Caco-2 (cell line): ENCODE measurements around the gene ATXN7. TPM values are rescaled to one million over a fixed set of nuclear protein-coding genes. Genes with fewer than 3 reads are reported as not detected.
A peak's percentile ranks its signal among the peaks of the same experiment; 100 is the strongest.

Source experiments
- BruUV-seq: library from RNA; stranded (reverse); fragments of 400-500 nt; replicated peaks from 2 replicates; lab custom pipeline; 2021; lab: Mats Ljungman, UMichigan
- CTCF ChIA-PET: fragments of 300-600 bp; sonication (Branson Sonifier 250); formaldehyde crosslinking; loops from one replicate; lab custom pipeline; 2022; ENCODE audit warnings: antibody characterized with exemption; lab: Charles Lee
- POLR2A ChIA-PET: fragments of 300-600 bp; sonication (Branson Sonifier 250); formaldehyde crosslinking; loops from one replicate; lab custom pipeline; 2022; ENCODE audit warnings: antibody characterized with exemption; lab: Charles Lee
- DNase-seq, 2 experiments: peaks; one replicate each; pipeline versions ENCODE4 v3.0.0 to v3.0.0-alpha.2; 2020 to 2022
- H3K27me3 ChIP-seq: replicated peaks from 2 replicates; pipeline ENCODE4 v1.6.0; 2011; ENCODE audit warnings: low read length; ENCODE audit not compliant: control insufficient read depth, insufficient read depth
- H3K36me3 ChIP-seq: 2 replicates; pipeline ENCODE4 v1.5.1; 2011; ENCODE audit warnings: low read length; ENCODE audit not compliant: control insufficient read depth, insufficient read depth
- H3K4me1 ChIP-seq: fragments of 250-450 bp; sonication (Bioruptor Pico); 2 replicates; pipeline ENCODE4 v1.5.1; 2020; ENCODE audit warnings: mild to moderate bottlenecking
- H3K4me3 ChIP-seq: 2 replicates; pipeline ENCODE4 v1.5.1; 2011; ENCODE audit warnings: low read depth, mild to moderate bottlenecking, control low read depth, low read length
- H3K9me3 ChIP-seq: fragments of 250-450 bp; sonication (Bioruptor Pico); 2 replicates; pipeline ENCODE4 v1.5.1; 2020; ENCODE audit warnings: mild to moderate bottlenecking, moderate library complexity
- H3K27ac Mint-ChIP-seq: one replicate; pipeline ENCODE4 v1.8.0; 2022; ENCODE audit warnings: mixed read lengths; ENCODE audit not compliant: unreplicated experiment
- H3K27me3 Mint-ChIP-seq: one replicate; pipeline ENCODE4 v1.8.0; 2022; ENCODE audit warnings: mixed read lengths; ENCODE audit not compliant: insufficient read depth, unreplicated experiment
- H3K36me3 Mint-ChIP-seq: one replicate; pipeline ENCODE4 v1.8.0; 2022; ENCODE audit warnings: mild to moderate bottlenecking, mixed read lengths; ENCODE audit not compliant: insufficient read depth, unreplicated experiment
- H3K4me1 Mint-ChIP-seq: one replicate; pipeline ENCODE4 v1.8.0; 2022; ENCODE audit warnings: low read depth, mixed read lengths; ENCODE audit not compliant: unreplicated experiment
- H3K4me3 Mint-ChIP-seq: one replicate; pipeline ENCODE4 v1.8.0; 2022; ENCODE audit warnings: mild to moderate bottlenecking, moderate library complexity, mixed read lengths; ENCODE audit not compliant: unreplicated experiment
- H3K9me3 Mint-ChIP-seq: one replicate; pipeline ENCODE4 v1.8.0; 2022; ENCODE audit warnings: mixed read lengths; ENCODE audit not compliant: unreplicated experiment
- intact Hi-C: fragments of 100-400 bp; cut with micrococcal nuclease; formaldehyde crosslinking; loops from one replicate; pipeline ENCODE4 v1.10.0; 2022; ENCODE audit not compliant: unreplicated experiment
- total RNA-seq: library from RNA; stranded (reverse); gene quantifications from 2 replicates; pipeline ENCODE4 v1.2.3, GENCODE V29; 2022
- TF ChIP-seq, protein P1 (sequence below), 2 experiments: fragments of 200-600 bp in 1 of 2; IDR thresholded peaks; 1 replicate in 1 of 2; 2 replicates in 1 of 2; pipeline versions ENCODE4 v1.5.1 to v1.8.0; 2011 to 2022; ENCODE audit warnings: antibody characterized with exemption in 1 of 2, control low read depth in 1 of 2, inconsistent platforms in 1 of 2, low read depth in 1 of 2, low read length in 1 of 2, mild to moderate bottlenecking in 1 of 2, moderate library complexity in 1 of 2; ENCODE audit not compliant: insufficient read depth in 1 of 2, severe bottlenecking in 1 of 2, unreplicated experiment in 1 of 2

Gene ATXN7
- total RNA-seq, 1 experiment from 2014 or later, result 22.5 TPM

DNA sequence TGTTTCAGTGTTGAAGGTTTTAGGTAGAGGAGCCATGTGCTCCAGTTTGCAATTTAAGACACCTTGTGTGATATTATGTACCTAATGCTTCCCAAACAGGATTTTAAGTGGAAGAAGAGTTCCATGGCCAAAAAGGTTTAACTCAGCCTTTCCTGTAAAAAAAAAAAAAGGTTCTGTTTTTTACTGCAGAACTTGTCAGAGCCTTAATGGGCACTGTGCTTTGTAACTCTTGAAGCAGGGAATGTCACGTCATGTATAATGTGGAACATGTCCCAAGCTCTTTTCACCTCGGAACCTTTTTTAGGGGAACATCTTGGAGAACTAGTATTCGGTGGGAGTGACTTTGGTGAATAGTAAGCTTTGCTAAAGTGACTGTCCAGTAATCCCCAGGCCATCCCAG lies 128.0 kb downstream of the ATXN7 start:
- Mint-ChIP-seq H3K4me1 (no peaks in the 10 kb centered on the region), H3K9me3 (no peaks in the 10 kb centered on the region), H3K36me3 (peaks cover 58% of the 10 kb centered on the region), H3K27ac (no peak overlapping the region), H3K4me3 (no peak overlapping the region), H3K27me3 (no peaks in the 10 kb centered on the region)
- H3K4me3 ChIP-seq, result no peak overlapping the region
- H3K4me1 ChIP-seq, result no peaks in the 10 kb centered on the region
- no peak for DNase-seq
- ChIA-PET CTCF (no interaction called here), POLR2A (no interaction called here)
- intact Hi-C loops, result loop anchor here (5.0 kb wide), 2 partner anchors 44 to 639 kb away; no protein-coding TSS in a partner anchor
- no peaks in the 10 kb centered on the region for H3K9me3 ChIP-seq
- no peaks in the 10 kb centered on the region for H3K27me3 ChIP-seq
- BruUV-seq, result no TSS peak
- peaks cover 1% of the 10 kb centered on the region for H3K36me3 ChIP-seq
- TF ChIP-seq, protein P1, sequence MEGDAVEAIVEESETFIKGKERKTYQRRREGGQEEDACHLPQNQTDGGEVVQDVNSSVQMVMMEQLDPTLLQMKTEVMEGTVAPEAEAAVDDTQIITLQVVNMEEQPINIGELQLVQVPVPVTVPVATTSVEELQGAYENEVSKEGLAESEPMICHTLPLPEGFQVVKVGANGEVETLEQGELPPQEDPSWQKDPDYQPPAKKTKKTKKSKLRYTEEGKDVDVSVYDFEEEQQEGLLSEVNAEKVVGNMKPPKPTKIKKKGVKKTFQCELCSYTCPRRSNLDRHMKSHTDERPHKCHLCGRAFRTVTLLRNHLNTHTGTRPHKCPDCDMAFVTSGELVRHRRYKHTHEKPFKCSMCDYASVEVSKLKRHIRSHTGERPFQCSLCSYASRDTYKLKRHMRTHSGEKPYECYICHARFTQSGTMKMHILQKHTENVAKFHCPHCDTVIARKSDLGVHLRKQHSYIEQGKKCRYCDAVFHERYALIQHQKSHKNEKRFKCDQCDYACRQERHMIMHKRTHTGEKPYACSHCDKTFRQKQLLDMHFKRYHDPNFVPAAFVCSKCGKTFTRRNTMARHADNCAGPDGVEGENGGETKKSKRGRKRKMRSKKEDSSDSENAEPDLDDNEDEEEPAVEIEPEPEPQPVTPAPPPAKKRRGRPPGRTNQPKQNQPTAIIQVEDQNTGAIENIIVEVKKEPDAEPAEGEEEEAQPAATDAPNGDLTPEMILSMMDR (IDR thresholded peaks at IDR 0.05; ENCODE audit: insufficient read depth in 1 of 2, low read depth in 1 of 2, low read length in 1 of 2, severe bottlenecking in 1 of 2, unreplicated experiment in 1 of 2), result no peak

DNA sequence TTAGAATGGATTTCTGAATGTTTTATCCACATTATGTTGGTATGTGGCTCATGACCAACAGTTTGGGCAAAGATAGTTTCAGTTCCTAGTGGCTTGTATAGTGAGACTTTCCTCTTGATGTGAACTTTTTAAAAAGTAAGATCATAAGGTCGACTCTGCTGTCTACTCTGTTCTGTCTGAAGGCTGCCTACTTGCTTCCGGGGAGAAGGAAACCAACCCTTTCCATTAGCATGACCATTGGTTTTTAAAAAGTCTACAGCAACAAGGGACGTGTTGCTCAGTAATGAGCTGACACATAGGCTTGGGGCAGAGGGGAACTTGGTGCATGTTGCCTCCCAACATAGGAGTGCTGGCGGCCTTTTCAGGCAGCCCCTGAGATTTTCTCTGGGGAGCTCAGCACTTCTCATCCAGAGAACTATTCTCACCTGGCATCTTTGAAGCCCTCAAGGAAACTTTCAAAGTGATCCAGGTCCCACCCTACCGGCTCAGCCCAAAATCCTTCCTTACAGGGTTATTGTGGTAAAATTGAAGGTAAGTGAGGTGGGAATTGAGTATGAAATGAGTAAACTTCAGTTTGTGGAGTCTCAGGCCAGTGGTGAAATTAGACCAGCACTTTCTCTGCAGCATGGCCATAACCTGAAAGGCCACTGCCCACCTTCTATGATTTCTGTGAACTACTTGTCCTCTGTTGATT lies 129.0 kb downstream of the ATXN7 start:
- Mint-ChIP-seq H3K27ac (no peak overlapping the region), H3K9me3 (no peaks in the 10 kb centered on the region), H3K36me3 (peaks cover 64% of the 10 kb centered on the region), H3K4me1 (no peaks in the 10 kb centered on the region), H3K27me3 (no peaks in the 10 kb centered on the region), H3K4me3 (no peak overlapping the region)
- no peak for DNase-seq
- no peaks in the 10 kb centered on the region for H3K4me1 ChIP-seq
- no peak overlapping the region for H3K4me3 ChIP-seq
- intact Hi-C loops, result loop anchor here (1.0 to 5.0 kb wide), 3 partner anchors 30 to 640 kb away; no protein-coding TSS in a partner anchor
- ChIA-PET CTCF (interaction anchor here (1.3 kb wide), 1 partner anchor 31 kb away, joined by 3 read pairs; no protein-coding TSS in a partner anchor), POLR2A (no interaction called here)
- H3K27me3 ChIP-seq, result no peaks in the 10 kb centered on the region
- BruUV-seq, result no TSS peak
- no peaks in the 10 kb centered on the region for H3K9me3 ChIP-seq
- TF ChIP-seq, protein P1 (IDR thresholded peaks at IDR 0.05; ENCODE audit: insufficient read depth in 1 of 2, low read depth in 1 of 2, low read length in 1 of 2, severe bottlenecking in 1 of 2, unreplicated experiment in 1 of 2), result no peak
- peaks cover 1% of the 10 kb centered on the region for H3K36me3 ChIP-seq

DNA sequence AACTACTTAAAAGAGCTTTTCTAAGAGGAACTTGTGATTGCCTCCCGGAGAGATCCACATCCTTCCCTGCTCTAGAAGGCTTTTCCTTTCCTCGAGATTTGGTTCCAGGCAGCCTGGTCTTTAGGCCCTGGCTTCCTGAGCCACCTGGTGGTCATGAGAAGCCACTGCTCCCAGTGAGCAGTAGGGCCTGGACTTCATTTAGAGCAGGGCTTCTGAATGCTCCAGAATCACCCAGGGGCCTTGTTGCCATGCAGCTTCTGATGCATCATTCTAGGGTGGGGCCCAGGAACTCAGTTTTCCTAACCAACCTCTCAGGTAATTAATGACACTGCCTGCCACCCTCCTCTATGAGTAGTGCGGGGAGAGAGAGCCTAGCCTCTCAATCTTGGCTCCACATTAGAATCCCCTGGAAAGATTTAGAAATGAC lies 130.0 kb downstream of the ATXN7 start:
- Histone ChIP-seq H3K4me3 (no peak overlapping the region), H3K36me3 (peaks cover 1% of the 10 kb centered on the region), H3K9me3 (no peaks in the 10 kb centered on the region), H3K4me1 (no peaks in the 10 kb centered on the region), H3K27me3 (no peaks in the 10 kb centered on the region)
- TF ChIP-seq, protein P1 (IDR thresholded peaks at IDR 0.05; ENCODE audit: insufficient read depth in 1 of 2, low read depth in 1 of 2, low read length in 1 of 2, severe bottlenecking in 1 of 2, unreplicated experiment in 1 of 2), result peak; percentile 76 to 93
- H3K27ac Mint-ChIP-seq, result no peak overlapping the region
- no peaks in the 10 kb centered on the region for H3K27me3 Mint-ChIP-seq
- no peaks in the 10 kb centered on the region for H3K9me3 Mint-ChIP-seq
- DNase-seq, result peak; percentile 63 to 68
- H3K4me3 Mint-ChIP-seq, result no peak overlapping the region
- POLR2A ChIA-PET, result no interaction called here
- H3K36me3 Mint-ChIP-seq, result peaks cover 56% of the 10 kb centered on the region
- no peaks in the 10 kb centered on the region for H3K4me1 Mint-ChIP-seq
- CTCF ChIA-PET, result interaction anchor here (1.1 to 1.6 kb wide), 3 partner anchors 32 to 33 kb away, joined by 3 to 5 read pairs (median 5); no protein-coding TSS in a partner anchor
- intact Hi-C loops, result loop anchor here (1.0 to 5.0 kb wide), 3 partner anchors 31 to 641 kb away; no protein-coding TSS in a partner anchor
- no TSS peak for BruUV-seq
